Measurements from ENCODE around the gene SLC12A8. TPM values are rescaled to one million over a fixed set of nuclear protein-coding genes. Genes with fewer than 3 reads are reported as not detected.

Gene SLC12A8
- total and polyA plus RNA-seq, 2 donors (not counting 1 experiment from before 2014, with no cell fraction given) = 0.57 to 1.1 TPM

- ATAC-seq (ENCODE audit: low read depth) (peak; percentile 79), DNase-seq (peak; percentile 80)
- TF ChIP-seq EZH2 (IDR thresholded peaks at IDR 0.05; ENCODE audit: borderline replicate concordance, insufficient read depth, low read depth, low read length, poor library complexity, severe bottlenecking) (no peak), CTCF (IDR thresholded peaks at IDR 0.05) (no peak)
- Mint-ChIP-seq H3K4me1 (peaks cover 40% of the 10 kb centered on the region), H3K4me3 (peak within 1 kb of the TSS; percentile 96), H3K27me3 (peaks cover 13% of the 10 kb centered on the region), H3K9me3 (ENCODE audit: insufficient read depth) (no peaks in the 10 kb centered on the region), H3K27ac (peak within 1 kb of the TSS; percentile 83)
- Histone ChIP-seq H3K9me3 (ENCODE audit: control extremely low read depth in 1 of 3, control insufficient read depth in 2 of 3, insufficient read depth in 1 of 3, low read length in 2 of 3) (no peaks in the 10 kb centered on the region), H3K27me3 (replicated peaks in 1 of 4; ENCODE audit: control extremely low read depth in 1 of 4, control insufficient read depth in 3 of 4, insufficient read depth in 4 of 4, low read length in 3 of 4) (peaks cover 0 to 6% (median 2%) of the 10 kb centered on the region in 4 experiments), H3K36me3 (replicated peaks in 1 of 2; ENCODE audit: control extremely low read depth in 1 of 2, control insufficient read depth in 1 of 2, extremely low read depth in 1 of 2, insufficient read depth in 2 of 2, low read length in 1 of 2) (no peaks in the 10 kb centered on the region), H2AFZ (ENCODE audit: insufficient read depth, low read depth, low read length, poor library complexity, severe bottlenecking) (peak within 1 kb of the TSS; percentile 75), H3K27ac (ENCODE audit: low read length in 2 of 2) (peak within 1 kb of the TSS; percentile 44 to 62), H3K4me2 (replicated peaks; ENCODE audit: low read depth, low read length, poor library complexity, severe bottlenecking) (peak within 1 kb of the TSS; percentile 86), H3K4me3 (ENCODE audit: control extremely low read depth in 1 of 5, extremely low read depth in 1 of 5, insufficient read depth in 1 of 5, low read depth in 2 of 5, low read length in 4 of 5) (peak within 1 kb of the TSS; percentile 47 to 83 (median 69)), H3K4me1 (ENCODE audit: control insufficient read depth in 2 of 2, insufficient read depth in 2 of 2, low read length in 2 of 2) (peaks cover 31 to 45% of the 10 kb centered on the region in 2 donors), H4K20me1 (ENCODE audit: control insufficient read depth, insufficient read depth, low read length, poor library complexity, severe bottlenecking) (no peaks in the 10 kb centered on the region), H3K9ac (ENCODE audit: low read length) (peak within 1 kb of the TSS; percentile 70), H3K79me2 (ENCODE audit: control insufficient read depth, insufficient read depth, low read length) (no peaks in the 10 kb centered on the region)
- ChIA-PET POLR2A (no interaction called here), CTCF (interaction anchor here (0.7 kb wide), 1 partner anchor 12 kb away, joined by 3 read pairs; no protein-coding TSS in a partner anchor)
- intact Hi-C loops (cut with micrococcal nuclease) = loop anchor here (2.0 to 10.0 kb wide), 3 partner anchors 91 to 539 kb away; partner anchors contain the start of genes OSBPL11 and ZNF148
- 5% methylated on average over 55 of the region's 67 CpGs for WGBS (ENCODE audit: insufficient coverage)
Measured at GRCh38 chr3:125055913-125056745, 156.4 kb downstream of the SLC12A8 start, which contains the start of gene HEG1. Gene HEG1, minus strand, starts transcription at chr3:125055997. Its CDS starts 107 bp downstream, at chr3:125055890.

Data from B cell (primary cell).